GM12875 (cell line): ENCODE data around the gene FAM72A.
"Not testable (repeated sequence)": the region's sequence is repeated elsewhere in the genome, so short reads cannot be mapped to it uniquely, and the experiment has no call there.

ENCODE experiments used
- H3K4me3 ChIP-seq: one replicate; pipeline ENCODE4 v1.5.1; 2011; ENCODE audit warnings: low read depth, low read length, control low read depth

FAM72A gene

GRCh38 chr1:206202789-206203363 is at the start of gene FAM72A:
FAM72A (minus strand) TSS chr1:206202839; CDS start chr1:206202025, 814 bp downstream.
- peak within 1 kb of the TSS; percentile 47 for H3K4me3 ChIP-seq

- H3K4me3 ChIP-seq = not testable (repeated sequence)
Observed at GRCh38 chr1:206250953-206251681, 48.5 kb upstream of the FAM72A start.

- not testable (repeated sequence) for H3K4me3 ChIP-seq
Observed at GRCh38 chr1:206246129-206246886, 43.7 kb upstream of the FAM72A start.

- H3K4me3 ChIP-seq = not testable (repeated sequence)
Observed at GRCh38 chr1:206245479-206245878, 42.8 kb upstream of the FAM72A start.

GRCh38 chr1:206243335-206243734 is 40.7 kb upstream of the FAM72A start:
- not testable (repeated sequence) for H3K4me3 ChIP-seq

GRCh38 chr1:206240288-206240687 is 37.6 kb upstream of the FAM72A start:
- H3K4me3 ChIP-seq = not testable (repeated sequence)

- not testable (repeated sequence) for H3K4me3 ChIP-seq
Observed at GRCh38 chr1:206235190-206235589, 32.6 kb upstream of the FAM72A start.

GRCh38 chr1:206234189-206234916 is 31.7 kb upstream of the FAM72A start:
- not testable (repeated sequence) for H3K4me3 ChIP-seq

GRCh38 chr1:206232970-206233645 is 30.5 kb upstream of the FAM72A start:
- not testable (repeated sequence) for H3K4me3 ChIP-seq

- H3K4me3 ChIP-seq = not testable (repeated sequence)
Observed at GRCh38 chr1:206231989-206232388, 29.4 kb upstream of the FAM72A start.

- not testable (repeated sequence) for H3K4me3 ChIP-seq
Observed at GRCh38 chr1:206229286-206229685, 26.6 kb upstream of the FAM72A start.

GRCh38 chr1:206226886-206227285 is 24.2 kb upstream of the FAM72A start:
- not testable (repeated sequence) for H3K4me3 ChIP-seq

- not testable (repeated sequence) for H3K4me3 ChIP-seq
Observed at GRCh38 chr1:206225386-206225785, 22.7 kb upstream of the FAM72A start.

GRCh38 chr1:206224190-206224776 is 21.6 kb upstream of the FAM72A start:
- H3K4me3 ChIP-seq = not testable (repeated sequence)

GRCh38 chr1:206221585-206221984 is 18.9 kb upstream of the FAM72A start:
- not testable (repeated sequence) for H3K4me3 ChIP-seq

- H3K4me3 ChIP-seq = not testable (repeated sequence)
Observed at GRCh38 chr1:206220332-206221000, 17.8 kb upstream of the FAM72A start.

- not testable (repeated sequence) for H3K4me3 ChIP-seq
Observed at GRCh38 chr1:206219514-206220331, 17.1 kb upstream of the FAM72A start.

- H3K4me3 ChIP-seq = not testable (repeated sequence)
Observed at GRCh38 chr1:206218765-206219164, 16.1 kb upstream of the FAM72A start.

GRCh38 chr1:206218285-206218684 is 15.6 kb upstream of the FAM72A start:
- not testable (repeated sequence) for H3K4me3 ChIP-seq
